B cell (primary cell): ENCODE data around the gene SPRED2. TPM values are rescaled to one million over a fixed set of nuclear protein-coding genes. Genes with fewer than 3 reads are reported as not detected.

Experiments
- ATAC-seq: fragments of 200-7000 bp; cut with Tn5 transposase; one replicate; pipeline ENCODE4 v1.10.0; 2021; ENCODE audit warnings: low read depth, mild to moderate bottlenecking, moderate number of reproducible peaks, moderate library complexity
- CTCF ChIA-PET: fragments of 350-600 bp; sonication (Branson Sonifier 250); formaldehyde crosslinking; loops from one replicate; lab custom pipeline; 2021; ENCODE audit warnings: antibody characterized with exemption, inconsistent platforms; lab: Charles Lee
- POLR2A ChIA-PET: fragments of 350-600 bp; sonication (Branson Sonifier 250); formaldehyde crosslinking; loops from one replicate; lab custom pipeline; 2021; ENCODE audit warnings: antibody characterized with exemption; lab: Charles Lee
- DNase-seq: peaks from one replicate; pipeline ENCODE4 v3.0.0; 2013
- H2AFZ ChIP-seq: 2 replicates; pipeline ENCODE4 v1.6.1; 2012; ENCODE audit warnings: mild to moderate bottlenecking, low read depth, low read length; ENCODE audit not compliant: insufficient read depth, poor library complexity, severe bottlenecking
- H3K27ac ChIP-seq, 2 donors: 1 replicate in 1 of 2; 2 replicates in 1 of 2; pipeline ENCODE4 v1.5.1; 2012 to 2013; ENCODE audit warnings: low read length in 2 of 2, mild to moderate bottlenecking in 2 of 2, moderate library complexity in 1 of 2
- H3K27me3 ChIP-seq, 4 experiments: fragments of 200-600 bp in 1 of 4; sonication (generic) in 1 of 4; replicated peaks in 1 of 4; 1 replicate in 2 of 4; 2 replicates in 2 of 4; pipeline versions ENCODE4 v1.6.1 to v1.7.0; 2013 to 2016; ENCODE audit warnings: low read length in 3 of 4, mild to moderate bottlenecking in 2 of 4, mixed read lengths in 1 of 4, moderate library complexity in 1 of 4; ENCODE audit not compliant: insufficient read depth in 4 of 4, control insufficient read depth in 3 of 4; ENCODE audit errors: control extremely low read depth in 1 of 4
- H3K36me3 ChIP-seq, 2 experiments: replicated peaks in 1 of 2; 1 replicate in 1 of 2; 2 replicates in 1 of 2; pipeline versions ENCODE4 v1.6.1 to v1.7.1; 2013; ENCODE audit warnings: low read length in 1 of 2; ENCODE audit not compliant: insufficient read depth in 2 of 2, control insufficient read depth in 1 of 2; ENCODE audit errors: control extremely low read depth in 1 of 2, extremely low read depth in 1 of 2
- H3K4me1 ChIP-seq, 2 donors: fragments of 200-600 bp in 1 of 2; sonication (generic) in 1 of 2; 1 replicate in 1 of 2; 2 replicates in 1 of 2; pipeline versions ENCODE4 v1.5.1 to v1.6.1; 2013 to 2017; ENCODE audit warnings: low read length in 2 of 2; ENCODE audit not compliant: control insufficient read depth in 2 of 2, insufficient read depth in 2 of 2
- H3K4me2 ChIP-seq: replicated peaks from 2 replicates; pipeline ENCODE3; 2012; ENCODE audit warnings: mild to moderate bottlenecking, low read depth, low read length; ENCODE audit not compliant: poor library complexity, severe bottlenecking
- H3K4me3 ChIP-seq, 5 experiments: fragments of 200-600 bp in 1 of 5; sonication (generic) in 1 of 5; 1 replicate in 3 of 5; 2 replicates in 2 of 5; pipeline versions ENCODE4 v1.5.1 to v1.7.0; 2011 to 2016; ENCODE audit warnings: low read length in 4 of 5, mild to moderate bottlenecking in 4 of 5, low read depth in 2 of 5, control low read depth in 1 of 5, moderate library complexity in 1 of 5; ENCODE audit not compliant: insufficient read depth in 1 of 5; ENCODE audit errors: control extremely low read depth in 1 of 5, extremely low read depth in 1 of 5
- H3K79me2 ChIP-seq: fragments of 200-600 bp; sonication (generic); one replicate; pipeline ENCODE4 v1.6.0; 2016; ENCODE audit warnings: low read length; ENCODE audit not compliant: control insufficient read depth, insufficient read depth
- H3K9ac ChIP-seq: fragments of 200-600 bp; sonication (generic); 2 replicates; pipeline ENCODE4 v1.6.1; 2017; ENCODE audit warnings: mild to moderate bottlenecking, low read length, moderate library complexity
- H3K9me3 ChIP-seq, 3 donors: one replicate each; pipeline versions ENCODE4 v1.6.1 to v1.7.1; 2013; ENCODE audit warnings: low read length in 2 of 3; ENCODE audit not compliant: control insufficient read depth in 2 of 3, insufficient read depth in 1 of 3; ENCODE audit errors: control extremely low read depth in 1 of 3
- H4K20me1 ChIP-seq: 2 replicates; pipeline ENCODE4 v1.6.0; 2012; ENCODE audit warnings: mild to moderate bottlenecking, low read length; ENCODE audit not compliant: insufficient read depth, control insufficient read depth, poor library complexity, severe bottlenecking
- H3K27ac Mint-ChIP-seq: one replicate; pipeline ENCODE4 v1.8.0; 2021; ENCODE audit warnings: mixed read lengths
- H3K27me3 Mint-ChIP-seq: one replicate; pipeline ENCODE4 v1.8.0; 2021; ENCODE audit warnings: mixed read lengths
- H3K4me1 Mint-ChIP-seq: one replicate; pipeline ENCODE4 v1.8.0; 2021; ENCODE audit warnings: mixed read lengths
- H3K4me3 Mint-ChIP-seq: one replicate; pipeline ENCODE4 v1.8.0; 2021; ENCODE audit warnings: mixed read lengths
- H3K9me3 Mint-ChIP-seq: one replicate; pipeline ENCODE4 v1.8.0; 2022; ENCODE audit warnings: mixed read lengths; ENCODE audit not compliant: insufficient read depth
- CTCF ChIP-seq: fragments of 200-600 bp; IDR thresholded peaks from one replicate; pipeline ENCODE4 v1.8.0; 2022; ENCODE audit warnings: antibody characterized with exemption, mild to moderate bottlenecking
- EZH2 ChIP-seq: IDR thresholded peaks from 2 replicates; pipeline ENCODE4 v1.6.1; 2012; ENCODE audit warnings: borderline replicate concordance, low read depth, mild to moderate bottlenecking, moderate library complexity, low read length; ENCODE audit not compliant: insufficient read depth, poor library complexity, severe bottlenecking
- WGBS: methylation state at CpG from one replicate; pipeline ENCODE4 v1.1.5; 2013; ENCODE audit warnings: missing lambda C conversion rate; ENCODE audit not compliant: insufficient coverage; 5-methylcytosine and 5-hydroxymethylcytosine counted together
- intact Hi-C: fragments of 100-400 bp; cut with micrococcal nuclease; formaldehyde crosslinking; loops from one replicate; pipeline ENCODE4 v1.10.0; 2022
- polyA plus RNA-seq: library from polyadenylated mRNA; depleted of rRNA; stranded (reverse); fragments of >200 nt; gene quantifications from 2 replicates; pipeline ENCODE4 v1.2.3, GENCODE V29; 2012
- total RNA-seq, 2 donors: library from RNA; stranded (reverse); fragments of 120-200 nt in 1 of 2; gene quantifications; 1 replicate in 1 of 2; 2 replicates in 1 of 2; pipeline versions ENCODE4 v1.2.3 to v1.2.4, GENCODE V29; 2013 to 2022

SPRED2 gene
- total and polyA plus RNA-seq, 2 donors (not counting 1 experiment from before 2014, with no cell fraction given): 0.40 to 1.3 TPM

DNA sequence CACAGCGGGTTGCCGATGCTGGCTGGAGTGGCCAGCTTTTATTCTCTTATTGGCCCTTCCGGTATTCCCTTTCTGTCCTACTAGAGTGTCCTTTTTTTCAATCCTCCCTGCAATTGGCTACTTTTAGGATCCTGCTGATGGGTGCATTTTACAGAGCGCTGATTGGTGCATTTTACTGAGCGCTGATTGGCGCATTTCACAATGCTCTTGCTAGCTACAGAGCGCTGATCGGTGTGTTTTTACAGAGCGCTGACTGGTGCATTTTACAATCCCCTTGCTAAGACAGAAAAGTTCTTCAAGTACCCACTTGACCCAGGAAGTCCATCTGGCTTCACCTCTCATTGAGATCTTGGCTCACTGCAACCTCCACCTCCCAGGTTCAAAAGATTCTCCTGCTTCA lies 44.4 kb upstream of the SPRED2 start:
- no peak overlapping the region for H3K4me2 ChIP-seq
- Mint-ChIP-seq H3K27ac (no peak overlapping the region), H3K4me3 (no peak overlapping the region), H3K4me1 (no peaks in the 10 kb centered on the region), H3K9me3 (peaks cover 11% of the 10 kb centered on the region), H3K27me3 (peaks cover 3% of the 10 kb centered on the region)
- H3K4me3 ChIP-seq: no peak overlapping the region
- WGBS: 100% methylated on average over 9 of the region's 9 CpGs
- no peak for DNase-seq
- no peaks in the 10 kb centered on the region for H3K79me2 ChIP-seq
- ATAC-seq: no peak
- H3K27me3 ChIP-seq: peaks cover 0 to 2% (median 0%) of the 10 kb centered on the region in 4 experiments
- no peak overlapping the region for H3K9ac ChIP-seq
- CTCF ChIA-PET: interaction anchor here (1.0 kb wide), 1 partner anchor 11 kb away, joined by 3 read pairs; no protein-coding TSS in a partner anchor
- TF ChIP-seq EZH2 (no peak), CTCF (no peak)
- H3K27ac ChIP-seq: no peak overlapping the region
- no peaks in the 10 kb centered on the region for H3K36me3 ChIP-seq
- no peak overlapping the region for H2AFZ ChIP-seq
- intact Hi-C loops: no loop called here
- no peaks in the 10 kb centered on the region for H3K4me1 ChIP-seq
- POLR2A ChIA-PET: no interaction called here
- no peaks in the 10 kb centered on the region for H4K20me1 ChIP-seq
- H3K9me3 ChIP-seq: peaks cover 0 to 13% (median 0%) of the 10 kb centered on the region in 3 donors

- no peak for TF ChIP-seq EZH2
- TF ChIP-seq CTCF: no peak
- no peaks in the 10 kb centered on the region for H3K79me2 ChIP-seq
- no peak overlapping the region for H2AFZ ChIP-seq
- WGBS: 100% methylated on average over 1 of the region's 1 CpG
- H3K27me3 ChIP-seq: peaks cover 0 to 2% (median 0%) of the 10 kb centered on the region in 4 experiments
- no peaks in the 10 kb centered on the region for H3K4me1 ChIP-seq
- DNase-seq: no peak
- intact Hi-C loops: no loop called here
- Mint-ChIP-seq H3K9me3 (peaks cover 11% of the 10 kb centered on the region), H3K4me3 (no peak overlapping the region), H3K27me3 (peaks cover 3% of the 10 kb centered on the region), H3K27ac (no peak overlapping the region), H3K4me1 (no peaks in the 10 kb centered on the region)
- no peak for ATAC-seq
- H3K9ac ChIP-seq: no peak overlapping the region
- H3K9me3 ChIP-seq: peaks cover 0 to 13% (median 0%) of the 10 kb centered on the region in 3 donors
- H3K27ac ChIP-seq: no peak overlapping the region
- no peak overlapping the region for H3K4me3 ChIP-seq
- ChIA-PET CTCF (no interaction called here), POLR2A (no interaction called here)
- H3K4me2 ChIP-seq: no peak overlapping the region
- no peaks in the 10 kb centered on the region for H4K20me1 ChIP-seq
- H3K36me3 ChIP-seq: no peaks in the 10 kb centered on the region
Measured at GRCh38 chr2:65475000-65475399, 42.6 kb upstream of the SPRED2 start.
